ENCODE measurements around the gene KRABD2.
"Not testable (repeated sequence)": the region's sequence is repeated elsewhere in the genome, so short reads cannot be mapped to it uniquely, and the experiment has no call there.

Gene KRABD2

GRCh38 chr17:8401107-8401506 is 24.6 kb upstream of the KRABD2 start:
- H3K27ac ChIP-seq: no peak overlapping the region
- DNase-seq: no peak
- H3K4me1 ChIP-seq: no peaks in the 10 kb centered on the region
- intact Hi-C loops (cut with DNase I; ENCODE audit: low total_unique reads): no loop called here
- TF ChIP-seq CTCF (IDR thresholded peaks at IDR 0.05): no peak
- H3K36me3 ChIP-seq: no peaks in the 10 kb centered on the region
- no peaks in the 10 kb centered on the region for H3K9me3 ChIP-seq
- peaks cover 0 to 43% of the 10 kb centered on the region in 2 donors for H3K27me3 ChIP-seq
- no peak overlapping the region for H3K4me3 ChIP-seq

GRCh38 chr17:8398980-8399379 is 22.5 kb upstream of the KRABD2 start:
- intact Hi-C loops (cut with DNase I; ENCODE audit: low total_unique reads): no loop called here
- no peak overlapping the region for H3K27ac ChIP-seq
- no peaks in the 10 kb centered on the region for H3K36me3 ChIP-seq
- H3K27me3 ChIP-seq: peaks cover 0 to 46% of the 10 kb centered on the region in 2 donors
- H3K4me1 ChIP-seq: no peaks in the 10 kb centered on the region
- no peak for DNase-seq
- TF ChIP-seq CTCF (IDR thresholded peaks at IDR 0.05): no peak
- no peak overlapping the region for H3K4me3 ChIP-seq
- H3K9me3 ChIP-seq: no peaks in the 10 kb centered on the region

- peaks cover 0 to 52% of the 10 kb centered on the region in 2 donors for H3K27me3 ChIP-seq
- H3K4me1 ChIP-seq: no peaks in the 10 kb centered on the region
- H3K36me3 ChIP-seq: no peaks in the 10 kb centered on the region
- TF ChIP-seq CTCF (IDR thresholded peaks at IDR 0.05): no peak
- intact Hi-C loops (cut with DNase I; ENCODE audit: low total_unique reads): no loop called here
- no peak within 1 kb of the TSS for H3K4me3 ChIP-seq
- DNase-seq: peak in 1 of 2 donors; percentile 32
- no peaks in the 10 kb centered on the region for H3K9me3 ChIP-seq
- H3K27ac ChIP-seq: no peak within 1 kb of the TSS
Observed at GRCh38 chr17:8397636-8398035, 21.1 kb upstream of the KRABD2 start, which contains the start of gene RNF222. RNF222 (minus strand) TSS chr17:8397827; CDS start chr17:8393461, 4,366 bp downstream.

GRCh38 chr17:8394497-8394896 is 18.0 kb upstream of the KRABD2 start:
- H3K4me1 ChIP-seq; H3K4me3 ChIP-seq; H3K36me3 ChIP-seq; H3K27ac ChIP-seq; H3K9me3 ChIP-seq; intact Hi-C loops (cut with DNase I; ENCODE audit: low total_unique reads); DNase-seq: not testable (repeated sequence)
- peaks cover 0 to 48% of the 10 kb centered on the region in 2 donors for H3K27me3 ChIP-seq

- no peak for TF ChIP-seq CTCF (IDR thresholded peaks at IDR 0.05)
- H3K27me3 ChIP-seq: peaks cover 0 to 45% of the 10 kb centered on the region in 2 donors
- H3K4me3 ChIP-seq: no peak overlapping the region
- no peak overlapping the region for H3K27ac ChIP-seq
- intact Hi-C loops (cut with DNase I; ENCODE audit: low total_unique reads): no loop called here
- H3K9me3 ChIP-seq: no peaks in the 10 kb centered on the region
- H3K4me1 ChIP-seq: no peaks in the 10 kb centered on the region
- peak in 1 of 2 donors; percentile 24 for DNase-seq
- H3K36me3 ChIP-seq: no peaks in the 10 kb centered on the region
Observed at GRCh38 chr17:8393470-8394231, 17.1 kb upstream of the KRABD2 start.

- peak in 1 of 2 donors; percentile 54 for DNase-seq
- intact Hi-C loops (cut with DNase I; ENCODE audit: low total_unique reads): no loop called here
- TF ChIP-seq CTCF (IDR thresholded peaks at IDR 0.05): no peak
- peaks cover 0 to 38% of the 10 kb centered on the region in 2 donors for H3K27me3 ChIP-seq
- H3K4me3 ChIP-seq: no peak overlapping the region
- no peak overlapping the region for H3K27ac ChIP-seq
- no peaks in the 10 kb centered on the region for H3K4me1 ChIP-seq
- no peaks in the 10 kb centered on the region for H3K36me3 ChIP-seq
- H3K9me3 ChIP-seq: no peaks in the 10 kb centered on the region
Observed at GRCh38 chr17:8392674-8393469, 16.4 kb upstream of the KRABD2 start.
